Measurements from ENCODE around the gene ADD1. TPM values are rescaled to one million over a fixed set of nuclear protein-coding genes. Genes with fewer than 3 reads are reported as not detected.
A peak's percentile ranks its signal among the peaks of the same experiment; 100 is the strongest.

The ADD1 gene
- total and polyA plus RNA-seq, 2 of the 13 experiments (the other 11 are each of a cell fraction or from before 2014, with no cell fraction given) = 73.9 to 122 TPM

GRCh38 chr4:2963175-2963965 is 119.7 kb downstream of the ADD1 start, which contains the start of the genes GRK4 and NOP14 (continued):
- TF ChIP-seq ZBTB49 (CRISPR knock-in tag; IDR thresholded peaks at IDR 0.05; ENCODE audit: borderline replicate concordance) (peak; percentile 71), XRCC5 (optimal IDR thresholded peaks at IDR 0.05; ENCODE audit: low read length) (no peak), ESRRA (CRISPR knock-in tag; IDR thresholded peaks at IDR 0.05; ENCODE audit: low read depth) (peak; percentile 74; the same call in 1 of the 2 replicates), DMAP1 (CRISPR knock-in tag; IDR thresholded peaks at IDR 0.05) (peak; percentile 98), CENPBD1 (CRISPR knock-in tag; IDR thresholded peaks at IDR 0.05; ENCODE audit: borderline replicate concordance, low read depth) (no peak), TCF7 (IDR thresholded peaks at IDR 0.05; ENCODE audit: low read depth) (no peak), ZBTB21 (CRISPR knock-in tag; IDR thresholded peaks at IDR 0.05) (peak; percentile 61; the same call in 1 of the 2 replicates), POLR2AphosphoS2 (IDR thresholded peaks at IDR 0.05; ENCODE audit: low read depth, low read length) (no peak), ZNF562 (CRISPR knock-in tag; IDR thresholded peaks at IDR 0.05; ENCODE audit: borderline replicate concordance) (peak; percentile 85; the same call in 1 of the 2 replicates), PRDM10 (CRISPR knock-in tag; IDR thresholded peaks at IDR 0.05; ENCODE audit: low read depth) (no peak; the same call in 1 of the 2 replicates), KLF9 (CRISPR knock-in tag; IDR thresholded peaks at IDR 0.05; ENCODE audit: low read depth) (no peak; the same call in 1 of the 2 replicates), NFKB2 (CRISPR knock-in tag; IDR thresholded peaks at IDR 0.05; ENCODE audit: borderline replicate concordance) (peak; percentile 96; the same call in 1 of the 2 replicates), IKZF5 (CRISPR knock-in tag; IDR thresholded peaks at IDR 0.05) (peak; percentile 69), SP4 (CRISPR knock-in tag; IDR thresholded peaks at IDR 0.05) (peak; percentile 74; the same call in 1 of the 2 replicates), NFAT5 (CRISPR knock-in tag; IDR thresholded peaks at IDR 0.05) (no peak; the same call in 1 of the 2 replicates), KDM3A (CRISPR knock-in tag; IDR thresholded peaks at IDR 0.05; ENCODE audit: low read depth) (peak; percentile 70)
